Astrocyte (in vitro differentiated cells and primary cell): ENCODE results near the gene ACADS. TPM values are rescaled to one million over a fixed set of nuclear protein-coding genes. Genes with fewer than 3 reads are reported as not detected.

Experiments used
- DNase-seq: peaks from one replicate; pipeline ENCODE4 v3.0.0-alpha.2; 2010; ENCODE audit warnings: low read depth
- FAIRE-seq: peaks from 2 replicates; lab custom pipeline; 2011; peaks lifted over from hg19 to GRCh38; lab: Jason Lieb, UNC
- H2AFZ ChIP-seq: 2 replicates; pipeline ENCODE4 v1.6.0; 2012; ENCODE audit warnings: low read depth, low read length, inconsistent platforms
- H3K27ac ChIP-seq: 2 replicates; pipeline ENCODE4 v1.5.1; 2011; ENCODE audit warnings: low read depth, low read length, inconsistent platforms
- H3K27me3 ChIP-seq: 2 replicates; pipeline ENCODE4 v1.6.0; 2011; ENCODE audit warnings: low read length, inconsistent platforms; ENCODE audit not compliant: insufficient read depth
- H3K36me3 ChIP-seq: 2 replicates; pipeline ENCODE4 v1.5.1; 2011; ENCODE audit warnings: low read length, inconsistent platforms; ENCODE audit not compliant: insufficient read depth
- H3K4me1 ChIP-seq: 2 replicates; pipeline ENCODE4 v1.5.1; 2011; ENCODE audit warnings: low read length, inconsistent platforms; ENCODE audit not compliant: insufficient read depth
- H3K4me2 ChIP-seq: 2 replicates; pipeline ENCODE4 v1.6.0; 2012; ENCODE audit warnings: low read length, inconsistent platforms
- H3K4me3 ChIP-seq: 2 replicates; pipeline ENCODE4 v1.5.1; 2011; ENCODE audit warnings: low read depth, mild to moderate bottlenecking, low read length, inconsistent platforms; ENCODE audit not compliant: insufficient read depth
- H3K79me2 ChIP-seq: 2 replicates; pipeline ENCODE4 v1.6.0; 2012; ENCODE audit warnings: mild to moderate bottlenecking, low read length, inconsistent platforms; ENCODE audit not compliant: insufficient read depth
- H3K9ac ChIP-seq: 2 replicates; pipeline ENCODE4 v1.6.0; 2012; ENCODE audit warnings: mild to moderate bottlenecking, low read length, inconsistent platforms
- H3K9me3 ChIP-seq: 2 replicates; pipeline ENCODE4 v1.5.1; 2012; ENCODE audit warnings: low read depth, mild to moderate bottlenecking, low read length, inconsistent platforms; ENCODE audit not compliant: insufficient read depth
- H4K20me1 ChIP-seq: 2 replicates; pipeline ENCODE4 v1.6.0; 2012; ENCODE audit warnings: low read length, inconsistent platforms; ENCODE audit not compliant: insufficient read depth
- H3K27ac Mint-ChIP-seq: one replicate; pipeline ENCODE4 v1.8.0; 2021; ENCODE audit warnings: mild to moderate bottlenecking, mixed read lengths; ENCODE audit not compliant: unreplicated experiment
- H3K27me3 Mint-ChIP-seq: one replicate; pipeline ENCODE4 v1.8.0; 2021; ENCODE audit warnings: low read depth, mixed read lengths; ENCODE audit not compliant: unreplicated experiment
- H3K36me3 Mint-ChIP-seq: one replicate; pipeline ENCODE4 v1.8.0; 2021; ENCODE audit warnings: low read depth, mixed read lengths; ENCODE audit not compliant: unreplicated experiment
- H3K4me1 Mint-ChIP-seq: one replicate; pipeline ENCODE4 v1.8.0; 2021; ENCODE audit warnings: low read depth, mixed read lengths; ENCODE audit not compliant: unreplicated experiment
- H3K4me3 Mint-ChIP-seq: one replicate; pipeline ENCODE4 v1.8.0; 2021; ENCODE audit warnings: mild to moderate bottlenecking, moderate library complexity, mixed read lengths; ENCODE audit not compliant: unreplicated experiment
- H3K9me3 Mint-ChIP-seq: one replicate; pipeline ENCODE4 v1.8.0; 2021; ENCODE audit warnings: mild to moderate bottlenecking, mixed read lengths; ENCODE audit not compliant: unreplicated experiment
- EZH2 ChIP-seq: IDR thresholded peaks from 2 replicates; pipeline ENCODE4 v1.6.1; 2012; ENCODE audit warnings: mild to moderate bottlenecking, low read length, inconsistent platforms; ENCODE audit not compliant: insufficient read depth
- total RNA-seq: library from RNA; stranded (reverse); gene quantifications from 2 replicates; pipeline ENCODE4 v1.2.1, GENCODE V29; 2021
- TF ChIP-seq, protein P1 (sequence below): IDR thresholded peaks from 2 replicates; pipeline ENCODE4 v1.5.1; 2011; ENCODE audit warnings: low read depth, mild to moderate bottlenecking, inconsistent platforms, low read length, moderate library complexity; ENCODE audit not compliant: insufficient read depth

ACADS gene
- total RNA-seq, 1 donor from 2014 or later = 2.8 TPM

- no peak for DNase-seq
- Histone ChIP-seq H2AFZ (no peak overlapping the region), H3K79me2 (no peaks in the 10 kb centered on the region), H3K27ac (no peak overlapping the region), H3K27me3 (no peaks in the 10 kb centered on the region), H3K36me3 (no peaks in the 10 kb centered on the region), H3K4me2 (no peak overlapping the region), H3K9ac (no peak overlapping the region), H3K9me3 (no peaks in the 10 kb centered on the region), H3K4me3 (no peak overlapping the region), H3K4me1 (no peaks in the 10 kb centered on the region), H4K20me1 (no peaks in the 10 kb centered on the region)
- Mint-ChIP-seq H3K4me1 (no peaks in the 10 kb centered on the region), H3K27ac (no peak overlapping the region), H3K27me3 (no peaks in the 10 kb centered on the region), H3K36me3 (peaks cover 2% of the 10 kb centered on the region), H3K4me3 (no peak overlapping the region), H3K9me3 (no peaks in the 10 kb centered on the region)
- no peak for FAIRE-seq
- TF ChIP-seq, protein P1, sequence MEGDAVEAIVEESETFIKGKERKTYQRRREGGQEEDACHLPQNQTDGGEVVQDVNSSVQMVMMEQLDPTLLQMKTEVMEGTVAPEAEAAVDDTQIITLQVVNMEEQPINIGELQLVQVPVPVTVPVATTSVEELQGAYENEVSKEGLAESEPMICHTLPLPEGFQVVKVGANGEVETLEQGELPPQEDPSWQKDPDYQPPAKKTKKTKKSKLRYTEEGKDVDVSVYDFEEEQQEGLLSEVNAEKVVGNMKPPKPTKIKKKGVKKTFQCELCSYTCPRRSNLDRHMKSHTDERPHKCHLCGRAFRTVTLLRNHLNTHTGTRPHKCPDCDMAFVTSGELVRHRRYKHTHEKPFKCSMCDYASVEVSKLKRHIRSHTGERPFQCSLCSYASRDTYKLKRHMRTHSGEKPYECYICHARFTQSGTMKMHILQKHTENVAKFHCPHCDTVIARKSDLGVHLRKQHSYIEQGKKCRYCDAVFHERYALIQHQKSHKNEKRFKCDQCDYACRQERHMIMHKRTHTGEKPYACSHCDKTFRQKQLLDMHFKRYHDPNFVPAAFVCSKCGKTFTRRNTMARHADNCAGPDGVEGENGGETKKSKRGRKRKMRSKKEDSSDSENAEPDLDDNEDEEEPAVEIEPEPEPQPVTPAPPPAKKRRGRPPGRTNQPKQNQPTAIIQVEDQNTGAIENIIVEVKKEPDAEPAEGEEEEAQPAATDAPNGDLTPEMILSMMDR = no peak
- no peak for TF ChIP-seq EZH2
Observed at GRCh38 chr12:120748242-120748641, 22.6 kb downstream of the ACADS start.

DNA sequence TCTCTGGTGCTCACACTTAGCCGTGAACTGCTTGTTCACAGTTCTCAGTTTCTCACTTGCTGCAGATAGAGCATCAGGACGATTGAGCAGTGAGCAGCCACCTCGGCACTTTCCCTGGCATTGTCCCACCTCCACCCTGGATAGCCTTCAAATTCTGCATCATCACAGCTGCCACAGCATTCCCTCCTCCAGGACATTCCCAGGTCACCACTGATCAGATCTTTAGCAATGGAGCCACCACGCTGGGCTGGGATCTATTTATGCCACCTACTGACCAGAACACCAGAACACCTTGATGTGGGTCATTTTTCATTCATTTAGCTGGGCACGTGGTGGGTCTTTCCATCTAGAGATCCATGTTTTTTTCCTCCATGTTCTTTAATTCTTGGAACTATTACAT is 23.6 kb downstream of the ACADS start:
- Mint-ChIP-seq H3K27ac (no peak overlapping the region), H3K27me3 (no peaks in the 10 kb centered on the region), H3K4me1 (no peaks in the 10 kb centered on the region), H3K9me3 (no peaks in the 10 kb centered on the region), H3K36me3 (peaks cover 2% of the 10 kb centered on the region), H3K4me3 (no peak overlapping the region)
- no peaks in the 10 kb centered on the region for H4K20me1 ChIP-seq
- no peak for DNase-seq
- no peak overlapping the region for H3K27ac ChIP-seq
- no peaks in the 10 kb centered on the region for H3K9me3 ChIP-seq
- H3K79me2 ChIP-seq = no peaks in the 10 kb centered on the region
- H2AFZ ChIP-seq = no peak overlapping the region
- H3K9ac ChIP-seq = no peak overlapping the region
- no peaks in the 10 kb centered on the region for H3K27me3 ChIP-seq
- H3K4me1 ChIP-seq = no peaks in the 10 kb centered on the region
- FAIRE-seq = no peak
- H3K4me2 ChIP-seq = no peak overlapping the region
- no peaks in the 10 kb centered on the region for H3K36me3 ChIP-seq
- TF ChIP-seq, protein P1 = no peak
- TF ChIP-seq EZH2 = no peak
- no peak overlapping the region for H3K4me3 ChIP-seq

- Histone ChIP-seq H3K27ac (no peak overlapping the region), H3K9ac (no peak overlapping the region), H3K9me3 (no peaks in the 10 kb centered on the region), H3K79me2 (no peaks in the 10 kb centered on the region), H3K27me3 (no peaks in the 10 kb centered on the region), H3K36me3 (no peaks in the 10 kb centered on the region), H4K20me1 (no peaks in the 10 kb centered on the region), H3K4me1 (no peaks in the 10 kb centered on the region), H3K4me2 (no peak overlapping the region), H2AFZ (no peak overlapping the region), H3K4me3 (no peak overlapping the region)
- Mint-ChIP-seq H3K36me3 (peaks cover 2% of the 10 kb centered on the region), H3K27ac (no peak overlapping the region), H3K9me3 (peaks cover 4% of the 10 kb centered on the region), H3K4me3 (no peak overlapping the region), H3K27me3 (no peaks in the 10 kb centered on the region), H3K4me1 (no peaks in the 10 kb centered on the region)
- no peak for TF ChIP-seq EZH2
- TF ChIP-seq, protein P1 = no peak
- FAIRE-seq = no peak
- DNase-seq = no peak
Observed at GRCh38 chr12:120750806-120751205, 25.2 kb downstream of the ACADS start.
